ENCODE measurements around the gene COL2A1. TPM values are rescaled to one million over a fixed set of nuclear protein-coding genes. Genes with fewer than 3 reads are reported as not detected.
"Not testable (repeated sequence)": the region's sequence is repeated elsewhere in the genome, so short reads cannot be mapped to it uniquely, and the experiment has no call there.

The COL2A1 gene
- total RNA-seq, 4 donors from 2014 or later: 0.16 to 4.2 (median 1.9) TPM

GRCh38 chr12:47963340-47964040, 40.8 kb downstream of the COL2A1 start, which contains the start of gene TMEM106C:
TSS of gene TMEM106C (plus strand) at chr12:47963596. CDS start at chr12:47964237, 641 bp downstream.
- peak; percentile 94 for DNase-seq
- Histone ChIP-seq H3K9me3 (no peaks in the 10 kb centered on the region), H3K4me1 (peaks cover 15 to 29% (median 20%) of the 10 kb centered on the region in 4 donors), H3K27me3 (no peaks in the 10 kb centered on the region), H3K27ac (peak within 1 kb of the TSS; percentile 80 to 87 (median 86)), H3K36me3 (no peaks in the 10 kb centered on the region), H3K4me3 (peak within 1 kb of the TSS; percentile 70 to 100 (median 82))
- intact Hi-C loops (cut with DNase I; ENCODE audit: low total_unique reads): no loop called here
- in situ Hi-C loops (cut with MboI; ENCODE audit: low pct_ligation_motif_present in 1 of 4, low pct_unique_long_range_greater_than_20kb in 1 of 4, low sequenced_read_pairs in 3 of 4): loop anchor here in 3 of 4 donors (25.0 kb wide), 2 partner anchors 199 to 226 kb away; partner anchors contain the start of genes ASB8 (in 3 of the 3) and ENDOU (in 1 of the 3)
- 1% methylated on average over 20 of the region's 59 CpGs; no CpG with 5 or more reads in 1 of the 2 donors for WGBS, 2 donors (ENCODE audit: low coverage in 1 of 2)
- TF ChIP-seq POLR2A (IDR thresholded peaks at IDR 0.05) (peak; percentile 72), EP300 (IDR thresholded peaks at IDR 0.05; ENCODE audit: low read depth) (no peak), POLR2AphosphoS5 (IDR thresholded peaks at IDR 0.05) (peak; percentile 49 to 82 (median 66)), CTCF (IDR thresholded peaks at IDR 0.05) (peak; percentile 96 to 98 (median 97))

GRCh38 chr12:47962198-47962597, 42.1 kb downstream of the COL2A1 start:
- intact Hi-C loops (cut with DNase I; ENCODE audit: low total_unique reads): no loop called here
- in situ Hi-C loops (cut with MboI; ENCODE audit: low pct_ligation_motif_present in 1 of 4, low pct_unique_long_range_greater_than_20kb in 1 of 4, low sequenced_read_pairs in 3 of 4): loop anchor here in 3 of 4 donors (25.0 kb wide), 2 partner anchors 200 to 225 kb away; partner anchors contain the start of genes ASB8 (in 3 of the 3) and ENDOU (in 1 of the 3)

GRCh38 chr12:47957671-47958070, 46.6 kb downstream of the COL2A1 start:
- H3K27ac ChIP-seq; H3K9me3 ChIP-seq; intact Hi-C loops (cut with DNase I; ENCODE audit: low total_unique reads); H3K27me3 ChIP-seq; H3K4me3 ChIP-seq; DNase-seq; H3K36me3 ChIP-seq: not testable (repeated sequence)
- peaks cover 0 to 19% (median 12%) of the 10 kb centered on the region in 4 donors for H3K4me1 ChIP-seq
- in situ Hi-C loops (cut with MboI; ENCODE audit: low pct_ligation_motif_present in 1 of 4, low pct_unique_long_range_greater_than_20kb in 1 of 4, low sequenced_read_pairs in 3 of 4): loop anchor here (10.0 to 25.0 kb wide), 3 partner anchors 205 to 220 kb away; partner anchors contain the start of genes ASB8 (in 3 of the 4) and ENDOU (in 1 of the 4)
- WGBS, 2 donors (ENCODE audit: low coverage in 1 of 2): 100% methylated on average over 1 of the region's 1 CpG; no CpG with 5 or more reads in 1 of the 2 donors

More at GRCh38 chr12:47962198-47962597, 42.1 kb downstream of the COL2A1 start:
- WGBS, 2 donors (ENCODE audit: low coverage in 1 of 2): 90 to 93% methylated on average over 2 to 11 of the region's 11 CpGs
- H3K27ac ChIP-seq: no peak overlapping the region
- H3K4me3 ChIP-seq: no peak overlapping the region
- H3K4me1 ChIP-seq: peaks cover 15 to 29% (median 20%) of the 10 kb centered on the region in 4 donors
- no peak for DNase-seq
- peaks cover 0 to 3% of the 10 kb centered on the region in 2 donors for H3K9me3 ChIP-seq
- no peaks in the 10 kb centered on the region for H3K36me3 ChIP-seq
- H3K27me3 ChIP-seq: no peaks in the 10 kb centered on the region
- TF ChIP-seq POLR2A (IDR thresholded peaks at IDR 0.05): no peak
- TF ChIP-seq POLR2AphosphoS5 (IDR thresholded peaks at IDR 0.05): no peak
- TF ChIP-seq EP300 (IDR thresholded peaks at IDR 0.05; ENCODE audit: low read depth): no peak
- TF ChIP-seq CTCF (IDR thresholded peaks at IDR 0.05): no peak

- DNase-seq: no peak
- Histone ChIP-seq H3K36me3 (no peaks in the 10 kb centered on the region), H3K9me3 (peaks cover 0 to 3% of the 10 kb centered on the region in 2 donors), H3K27me3 (no peaks in the 10 kb centered on the region), H3K4me3 (no peak overlapping the region), H3K4me1 (peaks cover 0 to 21% (median 15%) of the 10 kb centered on the region in 4 donors), H3K27ac (no peak overlapping the region)
- TF ChIP-seq POLR2A (IDR thresholded peaks at IDR 0.05) (no peak), EP300 (IDR thresholded peaks at IDR 0.05; ENCODE audit: low read depth) (no peak), CTCF (IDR thresholded peaks at IDR 0.05) (no peak), POLR2AphosphoS5 (IDR thresholded peaks at IDR 0.05) (no peak)
- in situ Hi-C loops (cut with MboI; ENCODE audit: low pct_ligation_motif_present in 1 of 4, low pct_unique_long_range_greater_than_20kb in 1 of 4, low sequenced_read_pairs in 3 of 4) (loop anchor here (10.0 to 25.0 kb wide), 3 partner anchors 207 to 218 kb away; partner anchors contain the start of genes ASB8 (in 3 of the 4) and ENDOU (in 1 of the 4)), intact Hi-C loops (cut with DNase I; ENCODE audit: low total_unique reads) (no loop called here)
- 91 to 93% methylated on average over 2 to 3 of the region's 3 CpGs for WGBS, 2 donors (ENCODE audit: low coverage in 1 of 2)
Observed at GRCh38 chr12:47955059-47955458, 49.2 kb downstream of the COL2A1 start.

Data from transverse colon (tissue), 4 donors.